Endothelial cell (in vitro differentiated cells): ENCODE measurements around the gene SLC35E2B. TPM values are rescaled to one million over a fixed set of nuclear protein-coding genes. Genes with fewer than 3 reads are reported as not detected.

ENCODE experiments used
- DNase-seq: peaks from one replicate; pipeline ENCODE4 v3.0.0; 2021; ENCODE audit warnings: low spot score
- H3K27ac Mint-ChIP-seq: one replicate; pipeline ENCODE4 v1.8.0; 2021; ENCODE audit warnings: mixed read lengths, inconsistent platforms; ENCODE audit not compliant: unreplicated experiment
- H3K27me3 Mint-ChIP-seq: one replicate; pipeline ENCODE4 v1.8.0; 2021; ENCODE audit warnings: mild to moderate bottlenecking, moderate library complexity, mixed read lengths, inconsistent platforms; ENCODE audit not compliant: unreplicated experiment
- H3K36me3 Mint-ChIP-seq: one replicate; pipeline ENCODE4 v1.8.0; 2021; ENCODE audit warnings: mild to moderate bottlenecking, low read depth, mixed read lengths, inconsistent platforms; ENCODE audit not compliant: unreplicated experiment
- H3K4me1 Mint-ChIP-seq: one replicate; pipeline ENCODE4 v1.8.0; 2021; ENCODE audit warnings: mild to moderate bottlenecking, mixed read lengths, inconsistent platforms; ENCODE audit not compliant: unreplicated experiment
- H3K4me3 Mint-ChIP-seq: one replicate; pipeline ENCODE4 v1.8.0; 2021; ENCODE audit warnings: mild to moderate bottlenecking, mixed read lengths, inconsistent platforms; ENCODE audit not compliant: unreplicated experiment
- H3K9me3 Mint-ChIP-seq: one replicate; pipeline ENCODE4 v1.8.0; 2021; ENCODE audit warnings: mixed read lengths, inconsistent platforms; ENCODE audit not compliant: unreplicated experiment
- total RNA-seq: library from RNA; stranded (reverse); fragmentation: NEBNext Ultra II Directional; extraction: Animal tissue kit (Norgen Biotek cat#: 25700); gene quantifications from one replicate; pipeline ENCODE4 v1.2.1, GENCODE V29; 2021; ENCODE audit not compliant: unreplicated experiment
- TF ChIP-seq, protein P1 (sequence below): fragments of 200-600 bp; sonication (generic); IDR thresholded peaks from one replicate; pipeline ENCODE4 v1.5.0; 2021; ENCODE audit warnings: antibody characterized with exemption; ENCODE audit not compliant: unreplicated experiment

The SLC35E2B gene
- total RNA-seq, 1 donor from 2014 or later, result 140 TPM

GRCh38 chr1:1623631-1624442 lies 68.8 kb downstream of the SLC35E2B start:
- DNase-seq, result no peak
- TF ChIP-seq, protein P1, sequence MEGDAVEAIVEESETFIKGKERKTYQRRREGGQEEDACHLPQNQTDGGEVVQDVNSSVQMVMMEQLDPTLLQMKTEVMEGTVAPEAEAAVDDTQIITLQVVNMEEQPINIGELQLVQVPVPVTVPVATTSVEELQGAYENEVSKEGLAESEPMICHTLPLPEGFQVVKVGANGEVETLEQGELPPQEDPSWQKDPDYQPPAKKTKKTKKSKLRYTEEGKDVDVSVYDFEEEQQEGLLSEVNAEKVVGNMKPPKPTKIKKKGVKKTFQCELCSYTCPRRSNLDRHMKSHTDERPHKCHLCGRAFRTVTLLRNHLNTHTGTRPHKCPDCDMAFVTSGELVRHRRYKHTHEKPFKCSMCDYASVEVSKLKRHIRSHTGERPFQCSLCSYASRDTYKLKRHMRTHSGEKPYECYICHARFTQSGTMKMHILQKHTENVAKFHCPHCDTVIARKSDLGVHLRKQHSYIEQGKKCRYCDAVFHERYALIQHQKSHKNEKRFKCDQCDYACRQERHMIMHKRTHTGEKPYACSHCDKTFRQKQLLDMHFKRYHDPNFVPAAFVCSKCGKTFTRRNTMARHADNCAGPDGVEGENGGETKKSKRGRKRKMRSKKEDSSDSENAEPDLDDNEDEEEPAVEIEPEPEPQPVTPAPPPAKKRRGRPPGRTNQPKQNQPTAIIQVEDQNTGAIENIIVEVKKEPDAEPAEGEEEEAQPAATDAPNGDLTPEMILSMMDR, result no peak
- no peak overlapping the region for H3K4me3 Mint-ChIP-seq
- no peaks in the 10 kb centered on the region for H3K9me3 Mint-ChIP-seq
- H3K27me3 Mint-ChIP-seq, result peaks cover 2% of the 10 kb centered on the region
- H3K4me1 Mint-ChIP-seq, result peaks cover 2% of the 10 kb centered on the region
- no peak overlapping the region for H3K27ac Mint-ChIP-seq
- peaks cover 5% of the 10 kb centered on the region for H3K36me3 Mint-ChIP-seq

DNA sequence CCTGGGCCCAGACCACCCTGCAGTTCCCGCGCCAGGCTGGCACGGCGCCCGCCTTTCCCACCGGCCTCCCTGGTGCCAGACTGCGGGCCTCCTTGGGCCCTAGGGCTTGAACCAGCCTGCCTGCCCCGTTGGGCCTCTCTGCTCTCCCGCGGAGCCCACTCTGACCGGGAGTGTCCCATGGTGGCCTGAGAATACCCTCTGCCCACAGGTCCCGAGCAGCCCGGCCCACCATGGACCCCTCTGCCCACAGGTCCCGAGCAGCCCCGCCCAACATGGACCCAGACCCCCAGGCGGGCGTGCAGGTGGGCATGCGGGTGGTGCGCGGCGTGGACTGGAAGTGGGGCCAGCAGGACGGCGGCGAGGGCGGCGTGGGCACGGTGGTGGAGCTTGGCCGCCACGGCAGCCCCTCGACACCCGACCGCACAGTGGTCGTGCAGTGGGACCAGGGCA lies 69.4 kb downstream of the SLC35E2B start:
- TF ChIP-seq, protein P1, result no peak
- Mint-ChIP-seq H3K36me3 (peaks cover 5% of the 10 kb centered on the region), H3K4me1 (peaks cover 2% of the 10 kb centered on the region), H3K4me3 (no peak overlapping the region), H3K9me3 (no peaks in the 10 kb centered on the region), H3K27me3 (peaks cover 2% of the 10 kb centered on the region), H3K27ac (no peak overlapping the region)
- no peak for DNase-seq

GRCh38 chr1:1622788-1623094 lies 69.9 kb downstream of the SLC35E2B start:
- H3K4me3 Mint-ChIP-seq, result peak overlapping the region; percentile 33
- H3K27me3 Mint-ChIP-seq, result peaks cover 2% of the 10 kb centered on the region
- peaks cover 2% of the 10 kb centered on the region for H3K4me1 Mint-ChIP-seq
- H3K9me3 Mint-ChIP-seq, result no peaks in the 10 kb centered on the region
- TF ChIP-seq, protein P1, result no peak
- H3K27ac Mint-ChIP-seq, result peak overlapping the region; percentile 81
- peaks cover 6% of the 10 kb centered on the region for H3K36me3 Mint-ChIP-seq
- no peak for DNase-seq

DNA sequence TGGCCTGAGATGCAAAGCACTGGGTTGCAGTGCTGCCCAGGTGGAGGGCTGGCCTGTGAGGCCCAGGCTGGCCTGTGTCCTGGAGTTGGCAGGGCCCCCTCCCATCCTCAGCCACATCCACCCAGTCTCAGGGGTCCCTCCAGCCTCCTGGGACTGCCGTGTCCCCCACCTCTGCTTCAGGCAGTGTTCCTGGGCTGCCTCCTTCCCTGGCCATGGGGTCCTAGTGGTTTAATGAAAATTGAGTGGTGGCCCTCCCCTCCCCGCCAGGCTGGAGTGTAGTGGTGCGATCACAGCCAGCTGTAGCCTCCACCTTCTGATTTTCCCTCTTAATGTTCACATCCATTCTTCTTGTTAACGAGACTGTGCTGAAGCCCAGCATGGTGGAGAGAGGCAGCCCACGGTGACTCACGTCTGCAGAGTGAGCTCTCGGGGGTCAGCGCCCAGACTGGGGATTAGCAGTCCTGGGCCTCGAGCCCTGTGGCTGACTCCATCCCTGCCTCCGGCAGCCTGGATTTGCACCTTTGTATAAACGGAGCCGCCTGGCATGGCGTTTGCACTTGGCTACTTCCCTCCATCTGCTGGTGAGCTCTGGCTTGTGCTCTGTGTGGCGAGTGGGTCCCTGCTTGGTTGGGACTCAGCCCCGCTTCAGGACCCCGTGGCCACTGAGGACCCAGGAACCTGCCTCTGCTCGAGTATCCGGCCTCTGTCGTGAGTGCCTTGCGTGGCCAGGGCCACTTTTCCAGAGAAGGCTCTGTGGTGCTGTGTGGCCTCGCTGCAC lies 70.4 kb downstream of the SLC35E2B start:
- H3K36me3 Mint-ChIP-seq, result peaks cover 11% of the 10 kb centered on the region

More for the DNA sequence above, 70.4 kb downstream of the SLC35E2B start:
- Mint-ChIP-seq H3K27me3 (peaks cover 6% of the 10 kb centered on the region), H3K4me3 (no peak overlapping the region), H3K4me1 (peaks cover 7% of the 10 kb centered on the region), H3K27ac (no peak overlapping the region), H3K9me3 (no peaks in the 10 kb centered on the region)
- TF ChIP-seq, protein P1, result no peak
- DNase-seq, result no peak
